Hepatocyte (in vitro differentiated cells): ENCODE results near the gene C20orf141. TPM values are rescaled to one million over a fixed set of nuclear protein-coding genes. Genes with fewer than 3 reads are reported as not detected.

ENCODE experiments used
- DNase-seq: peaks from one replicate; pipeline ENCODE4 v3.0.0-alpha.2; 2016; ENCODE audit warnings: low spot score
- H2AFZ ChIP-seq: fragments of 200-600 bp; sonication (generic); 2 replicates; pipeline ENCODE4 v1.6.0; 2016; ENCODE audit warnings: antibody characterized with exemption, mild to moderate bottlenecking
- H3K27ac ChIP-seq: fragments of 200-600 bp; sonication (generic); 2 replicates; pipeline ENCODE4 v1.5.1; 2016; ENCODE audit warnings: mild to moderate bottlenecking
- H3K27me3 ChIP-seq: fragments of 200-600 bp; sonication (generic); 2 replicates; pipeline ENCODE4 v1.6.1; 2016
- H3K36me3 ChIP-seq: fragments of 200-600 bp; sonication (generic); replicated peaks from 2 replicates; pipeline ENCODE4 v1.5.1; 2016; ENCODE audit warnings: low read depth; ENCODE audit not compliant: insufficient read depth
- H3K4me1 ChIP-seq: fragments of 200-600 bp; sonication (generic); 2 replicates; pipeline ENCODE4 v1.5.1; 2016; ENCODE audit warnings: mild to moderate bottlenecking, moderate library complexity; ENCODE audit not compliant: insufficient read depth
- H3K4me2 ChIP-seq: fragments of 200-600 bp; sonication (generic); 2 replicates; pipeline ENCODE4 v1.6.0; 2016
- H3K4me3 ChIP-seq: fragments of 200-600 bp; sonication (generic); 2 replicates; pipeline ENCODE4 v1.5.1; 2016; ENCODE audit warnings: mild to moderate bottlenecking
- H3K79me2 ChIP-seq: fragments of 200-600 bp; sonication (generic); 2 replicates; pipeline ENCODE4 v1.6.0; 2017; ENCODE audit warnings: mild to moderate bottlenecking
- H3K9me2 ChIP-seq: fragments of 200-600 bp; sonication (generic); replicated peaks from 2 replicates; pipeline ENCODE4 v1.6.0; 2017; ENCODE audit warnings: mild to moderate bottlenecking; ENCODE audit not compliant: insufficient read depth
- H3K9me3 ChIP-seq: fragments of 200-600 bp; sonication (generic); 2 replicates; pipeline ENCODE4 v1.5.1; 2016; ENCODE audit warnings: low read depth, mild to moderate bottlenecking
- H4K20me1 ChIP-seq: fragments of 200-600 bp; sonication (generic); 2 replicates; pipeline ENCODE4 v1.6.0; 2016; ENCODE audit warnings: mild to moderate bottlenecking; ENCODE audit not compliant: insufficient read depth, poor library complexity, severe bottlenecking
- CTCF ChIP-seq: fragments of 200-600 bp; sonication (generic); IDR thresholded peaks from 2 replicates; pipeline ENCODE4 v1.5.1; 2016; ENCODE audit warnings: antibody characterized with exemption, mild to moderate bottlenecking; ENCODE audit not compliant: poor library complexity
- EZH2 ChIP-seq: fragments of 200-600 bp; sonication (generic); IDR thresholded peaks from 2 replicates; pipeline ENCODE4 v1.6.1; 2016; ENCODE audit warnings: antibody characterized with exemption, mild to moderate bottlenecking, borderline replicate concordance
- EZH2phosphoT487 ChIP-seq: fragments of 200-600 bp; sonication (generic); IDR thresholded peaks from one replicate; pipeline ENCODE4 v1.6.1; 2018; ENCODE audit warnings: antibody characterized with exemption, mild to moderate bottlenecking, low read depth, moderate library complexity; ENCODE audit not compliant: unreplicated experiment, severe bottlenecking
- WGBS: methylation state at CpG from one replicate; pipeline ENCODE4 v1.1.6; 2016; ENCODE audit warnings: low lambda C conversion rate; ENCODE audit errors: missing lambda C conversion rate; 5-methylcytosine and 5-hydroxymethylcytosine counted together
- polyA plus RNA-seq: library from polyadenylated mRNA; unstranded; fragments of >200 nt; fragmentation: Nextera tagmentation; extraction: Ambion mirVana; gene quantifications from 2 replicates; pipeline ENCODE4 v1.2.1, GENCODE V29; 2016
- total RNA-seq: library from RNA; depleted of rRNA; stranded (reverse); fragments of >200 nt; gene quantifications from 2 replicates; pipeline ENCODE4 v1.2.3, GENCODE V29; 2014

The C20orf141 gene
- total and polyA plus RNA-seq, 2 experiments from 2014 or later = not detected

DNA sequence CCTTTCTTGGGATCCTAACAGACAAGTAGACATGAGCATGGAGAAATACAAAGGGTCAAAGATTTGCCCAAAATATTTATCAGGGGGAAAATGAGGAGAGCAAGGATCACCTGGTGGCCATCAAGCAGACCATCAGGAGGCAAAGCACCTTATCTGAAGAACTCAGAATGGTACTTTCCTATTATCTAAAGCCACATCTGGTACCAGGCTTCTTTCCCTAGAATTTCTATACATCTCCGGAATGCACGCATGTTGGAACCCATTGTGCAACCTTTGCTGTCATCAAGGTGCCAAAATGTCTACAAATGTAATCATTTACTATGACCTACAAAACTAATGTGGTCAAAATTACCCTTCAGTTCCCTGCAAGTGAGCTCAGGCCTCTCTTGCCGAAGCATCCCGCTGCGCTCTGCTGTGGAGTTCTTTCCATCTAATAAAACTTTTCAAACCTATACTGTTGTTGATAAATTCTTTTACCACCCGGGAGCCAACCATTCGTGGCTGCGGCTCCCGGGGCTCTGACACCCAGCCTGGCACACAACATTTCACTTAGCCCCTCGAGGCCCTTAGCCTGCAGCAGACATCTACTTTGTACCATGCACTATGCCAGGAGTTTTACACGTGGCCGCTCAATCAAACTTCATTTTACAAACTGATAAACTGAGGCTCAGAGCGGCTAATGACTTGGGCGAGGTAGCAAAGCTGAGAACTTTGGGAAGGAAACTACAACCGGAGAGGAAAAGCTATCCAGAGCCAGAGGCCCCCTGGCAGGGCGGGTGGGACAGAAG is 10.6 kb upstream of the C20orf141 start:
- Histone ChIP-seq H3K4me2 (peak overlapping the region; percentile 44), H2AFZ (no peak overlapping the region), H3K36me3 (no peaks in the 10 kb centered on the region), H3K4me1 (peaks cover 3% of the 10 kb centered on the region), H3K4me3 (no peak overlapping the region), H3K9me3 (no peaks in the 10 kb centered on the region), H3K27ac (no peak overlapping the region), H3K9me2 (no peaks in the 10 kb centered on the region), H3K79me2 (no peaks in the 10 kb centered on the region), H4K20me1 (no peaks in the 10 kb centered on the region), H3K27me3 (peaks cover 82% of the 10 kb centered on the region)
- no peak for DNase-seq
- WGBS = 57% methylated on average over 16 of the region's 16 CpGs
- TF ChIP-seq EZH2 = no peak
- TF ChIP-seq CTCF = no peak
- no peak for TF ChIP-seq EZH2phosphoT487

- no peak overlapping the region for H3K4me3 ChIP-seq
- no peak overlapping the region for H3K27ac ChIP-seq
- H3K79me2 ChIP-seq = no peaks in the 10 kb centered on the region
- no peaks in the 10 kb centered on the region for H4K20me1 ChIP-seq
- TF ChIP-seq EZH2phosphoT487 (no peak), CTCF (no peak), EZH2 (no peak)
- peaks cover 74% of the 10 kb centered on the region for H3K27me3 ChIP-seq
- H3K4me1 ChIP-seq = peaks cover under 1% of the 10 kb centered on the region
- no peak for DNase-seq
- no peaks in the 10 kb centered on the region for H3K9me2 ChIP-seq
- H3K36me3 ChIP-seq = no peaks in the 10 kb centered on the region
- H3K4me2 ChIP-seq = peak overlapping the region; percentile 44
- no peak overlapping the region for H2AFZ ChIP-seq
- H3K9me3 ChIP-seq = no peaks in the 10 kb centered on the region
- 38% methylated on average over 40 of the region's 49 CpGs for whole genome bisulfite sequencing
These were observed 9.7 kb upstream of the C20orf141 start for GRCh38 chr20:2804852-2805688.

GRCh38 chr20:2805689-2806350 is 9.0 kb upstream of the C20orf141 start:
- no peak for DNase-seq
- Histone ChIP-seq H4K20me1 (no peaks in the 10 kb centered on the region), H3K4me3 (no peak overlapping the region), H3K27me3 (peaks cover 70% of the 10 kb centered on the region), H3K9me2 (no peaks in the 10 kb centered on the region), H3K4me2 (no peak overlapping the region), H3K79me2 (no peaks in the 10 kb centered on the region), H2AFZ (no peak overlapping the region), H3K36me3 (no peaks in the 10 kb centered on the region), H3K27ac (no peak overlapping the region), H3K4me1 (no peaks in the 10 kb centered on the region), H3K9me3 (no peaks in the 10 kb centered on the region)
- TF ChIP-seq CTCF = no peak
- no peak for TF ChIP-seq EZH2phosphoT487
- TF ChIP-seq EZH2 = no peak
- WGBS = 64% methylated on average over 22 of the region's 22 CpGs
